ENCODE results near the gene PNMA6F.

PNMA6F gene

DNA sequence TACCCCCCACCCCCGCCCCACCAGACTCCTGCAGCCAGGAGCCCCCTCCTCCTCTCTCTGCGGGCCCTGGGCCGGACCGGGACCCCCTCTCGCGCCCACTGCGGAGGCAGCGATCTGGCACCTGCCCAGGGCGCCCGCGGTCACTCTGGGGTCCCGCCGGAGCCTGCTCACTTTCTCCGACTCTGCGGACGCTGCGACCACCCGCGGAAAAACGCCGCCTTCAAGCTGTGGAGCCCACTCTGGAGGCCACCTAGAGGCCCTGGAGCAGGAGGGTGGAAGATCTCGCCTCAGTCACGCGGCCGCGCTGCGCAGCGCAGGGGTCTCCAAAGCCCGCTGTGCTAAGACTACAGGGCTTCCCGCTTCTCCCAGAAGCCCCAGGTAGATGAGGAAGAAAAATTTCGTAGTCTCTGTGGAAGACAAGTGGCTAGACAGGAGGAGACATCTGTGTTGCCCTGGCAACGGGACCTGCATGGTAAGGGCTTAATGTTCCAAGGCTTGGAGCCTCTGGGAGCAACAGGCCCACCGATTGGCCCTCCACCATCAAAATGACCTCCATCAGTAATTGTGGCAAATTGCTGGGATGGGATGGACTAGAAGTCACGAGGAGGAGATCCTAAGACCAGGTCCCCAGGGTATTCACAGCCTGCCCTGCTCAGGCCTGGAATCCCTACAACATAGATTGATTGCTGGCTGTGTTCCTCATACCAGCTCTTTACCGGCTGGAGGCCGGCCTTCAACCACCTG is at the start of gene PNMA6F:
Gene PNMA6F (minus strand): TSS at position 387 of the 744 bp plus-strand sequence. CDS start 1,093 bp downstream, outside the sequence.
- no peak for DNase-seq

DNA sequence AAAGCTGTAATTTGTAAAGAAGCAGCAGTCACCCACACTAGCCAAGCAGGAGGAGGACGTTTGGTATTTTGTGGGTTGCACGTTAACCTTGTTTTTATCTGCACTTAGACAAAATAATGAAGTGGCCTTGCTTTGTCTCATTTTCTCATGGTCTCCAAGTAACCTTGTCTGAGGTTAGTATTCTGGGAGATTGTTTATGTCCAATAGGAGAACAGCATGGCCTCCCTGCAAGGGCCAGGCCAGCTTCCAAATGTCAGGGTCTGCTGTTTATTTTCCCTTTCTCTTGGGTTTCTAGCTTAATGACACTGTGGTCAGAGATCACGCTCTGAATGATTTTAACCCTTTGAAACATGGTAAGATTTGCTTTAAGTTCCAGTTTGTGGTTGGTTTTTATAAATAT is 49.7 kb upstream of the PNMA6F start:
- DNase-seq, result no peak

DNA sequence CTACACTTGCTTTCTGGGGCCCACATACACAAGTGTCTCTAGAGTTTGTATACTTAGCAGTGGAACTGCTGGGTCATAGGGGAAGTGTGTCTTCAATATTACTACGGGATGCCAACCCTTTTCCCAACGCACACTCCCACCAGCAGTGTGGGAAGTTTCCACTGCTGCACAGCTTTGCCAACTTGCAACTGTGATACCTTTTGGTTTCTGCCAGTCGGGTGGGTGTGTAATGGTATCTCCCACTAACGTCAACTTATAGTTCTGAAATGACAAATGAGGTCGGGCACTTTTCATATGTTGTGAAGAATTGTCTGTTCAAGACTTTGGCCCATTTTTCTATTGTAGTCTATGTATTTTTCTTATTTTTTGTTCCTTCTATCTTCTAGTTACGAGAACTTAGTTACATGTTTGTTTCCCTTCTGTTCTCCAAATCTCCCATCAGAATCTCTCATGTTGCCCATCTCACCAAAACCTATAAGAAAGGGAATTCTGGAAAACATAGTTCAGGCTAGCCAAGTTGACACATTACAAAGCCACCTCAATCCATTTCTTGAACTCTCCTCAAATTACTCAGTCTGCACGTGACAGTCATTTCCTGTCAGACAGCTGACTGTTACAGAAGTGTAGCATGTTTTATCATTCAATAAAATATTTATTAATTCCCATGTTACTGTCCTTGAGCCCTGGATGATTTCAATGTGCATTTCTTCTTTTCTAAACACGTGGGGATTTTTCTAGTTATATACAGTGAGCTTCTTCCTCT is 48.9 kb upstream of the PNMA6F start:
- DNase-seq, result no peak

DNA sequence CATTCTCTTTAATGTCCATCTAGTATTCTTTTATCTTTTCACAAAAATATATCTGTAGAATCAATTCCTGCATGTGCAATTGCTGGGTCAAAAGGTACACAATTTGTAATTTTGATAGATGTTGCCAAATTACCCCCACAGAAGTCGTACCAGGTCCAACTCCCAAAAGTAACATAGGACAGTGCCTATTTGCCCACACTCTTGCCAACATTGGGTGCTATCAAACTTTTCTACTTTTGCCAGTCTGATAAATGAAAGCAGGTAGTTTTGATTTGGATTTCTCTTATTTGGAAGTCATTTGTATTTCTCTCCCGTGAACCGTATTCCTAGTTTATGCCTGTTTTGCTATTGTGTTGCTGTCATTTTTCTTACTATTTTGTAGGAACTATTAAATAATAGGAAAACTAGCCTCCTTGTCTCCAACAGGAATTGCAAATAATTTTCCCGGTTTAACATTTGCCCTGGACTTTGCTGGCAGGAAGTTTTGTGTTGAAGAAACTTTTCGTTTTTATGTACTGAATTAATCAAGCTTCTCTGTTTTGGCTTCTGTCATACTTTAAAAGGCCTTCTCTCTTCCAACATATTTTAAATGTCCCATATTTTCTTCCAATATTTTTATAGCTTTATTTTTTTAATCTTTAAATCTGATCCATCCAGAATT is 45.4 kb upstream of the PNMA6F start:
- no peak for DNase-seq

DNA sequence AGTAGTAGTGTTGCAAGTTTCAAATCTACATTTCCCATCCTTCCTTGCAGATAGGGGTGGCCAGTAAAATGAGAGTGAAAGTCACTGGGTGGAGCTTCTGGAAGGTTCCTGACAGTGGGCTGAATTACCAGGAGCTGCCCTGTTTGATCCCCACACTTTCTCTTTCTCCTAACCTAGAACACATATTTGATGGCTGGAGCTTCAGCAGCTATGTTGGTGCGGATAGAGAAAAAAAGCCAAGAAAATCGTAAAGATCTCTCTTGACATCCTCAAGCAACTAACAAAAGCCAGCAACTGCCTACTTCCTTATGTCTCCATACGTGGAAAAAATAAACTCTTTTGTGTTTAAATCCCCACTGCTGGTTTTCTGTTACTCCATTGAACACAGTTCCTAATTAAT is 44.6 kb upstream of the PNMA6F start:
- no peak for DNase-seq

DNA sequence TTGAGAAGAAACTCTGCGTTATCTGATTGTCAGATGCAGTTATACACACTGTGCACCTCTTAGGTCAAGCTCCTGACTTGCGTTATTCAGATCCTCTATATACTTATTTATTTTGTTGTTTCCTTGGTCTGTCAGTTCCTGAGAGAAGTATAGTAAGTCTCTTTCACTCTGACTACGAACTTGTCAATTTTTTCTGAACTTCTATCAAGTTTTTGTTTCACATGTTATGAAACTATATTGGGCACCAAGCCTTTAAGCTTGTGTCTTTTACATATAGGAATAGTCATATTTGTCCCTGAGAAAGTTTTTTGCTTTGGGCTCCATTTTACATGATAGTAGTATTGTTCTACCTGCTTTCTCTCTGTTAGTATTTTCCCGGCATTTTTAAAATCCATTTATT is 44.1 kb upstream of the PNMA6F start:
- DNase-seq, result no peak

DNA sequence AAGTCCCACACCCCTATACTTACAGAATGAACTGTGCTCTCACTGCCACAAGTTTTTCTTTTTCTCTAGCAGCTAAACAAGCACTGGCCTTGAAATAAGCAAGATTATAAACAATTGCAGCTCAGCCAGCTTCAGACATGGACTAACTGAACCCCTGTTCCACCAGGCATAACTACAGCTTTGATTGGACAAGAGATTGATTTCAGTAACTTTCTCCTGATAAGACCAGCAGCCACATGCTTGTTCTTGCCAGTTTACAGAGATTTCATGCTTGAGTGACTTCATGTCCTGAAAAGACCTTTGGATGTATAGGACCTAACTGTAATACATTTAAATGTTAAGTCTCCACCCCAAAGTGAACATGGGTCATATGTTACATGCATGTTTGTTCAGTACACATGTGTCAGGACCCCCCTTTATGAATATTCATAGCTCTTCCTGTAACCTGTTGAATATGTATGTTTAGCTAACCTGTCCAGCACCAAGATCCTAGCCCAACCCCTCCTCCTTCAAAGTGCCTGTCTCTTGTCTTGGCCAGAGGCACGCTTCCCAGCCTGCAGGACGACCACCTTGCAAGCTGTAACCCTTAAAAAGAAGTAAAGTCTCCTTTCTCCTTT is 40.3 kb upstream of the PNMA6F start:
- DNase-seq, result no peak

DNA sequence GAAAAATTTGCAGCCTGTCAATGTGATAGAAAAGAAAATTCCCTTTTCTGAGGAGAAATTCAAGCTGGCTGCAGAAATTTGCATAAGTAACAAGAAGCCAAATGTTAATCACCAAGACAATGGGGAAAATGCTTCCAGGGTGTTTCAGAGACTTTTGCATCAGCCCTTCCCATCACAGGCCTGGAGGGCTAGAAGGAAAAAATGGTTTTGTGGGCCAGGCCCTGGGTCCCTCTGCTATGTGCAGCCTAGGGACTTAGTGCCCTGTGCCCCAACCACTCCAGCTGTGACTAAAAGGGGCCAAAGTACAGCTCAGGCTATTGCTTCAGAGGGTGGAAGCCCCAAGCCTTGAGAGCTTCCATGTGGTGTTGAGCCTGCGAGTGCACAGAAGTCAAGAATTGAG is 36.3 kb upstream of the PNMA6F start:
- DNase-seq, result no peak

DNA sequence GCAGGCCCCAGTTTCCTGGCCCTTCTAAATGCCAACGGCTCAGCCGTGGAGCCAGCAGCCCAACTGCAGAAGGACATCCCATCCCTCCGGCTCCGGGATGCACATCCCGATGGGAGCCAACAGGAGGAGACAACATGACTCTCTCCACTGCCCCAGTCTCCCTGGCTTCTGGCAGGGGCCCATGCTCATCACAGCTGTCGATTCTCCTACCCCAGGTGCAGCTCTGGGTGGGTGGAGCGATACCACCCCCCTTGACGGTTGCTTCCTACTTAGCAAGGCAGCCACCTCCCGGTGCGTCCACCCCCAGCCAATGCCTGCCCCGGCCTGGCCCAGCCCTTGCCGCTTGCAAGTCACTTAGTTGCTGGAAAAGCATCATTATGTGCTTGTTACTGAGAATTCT is 31.8 kb upstream of the PNMA6F start:
- DNase-seq, result no peak

DNA sequence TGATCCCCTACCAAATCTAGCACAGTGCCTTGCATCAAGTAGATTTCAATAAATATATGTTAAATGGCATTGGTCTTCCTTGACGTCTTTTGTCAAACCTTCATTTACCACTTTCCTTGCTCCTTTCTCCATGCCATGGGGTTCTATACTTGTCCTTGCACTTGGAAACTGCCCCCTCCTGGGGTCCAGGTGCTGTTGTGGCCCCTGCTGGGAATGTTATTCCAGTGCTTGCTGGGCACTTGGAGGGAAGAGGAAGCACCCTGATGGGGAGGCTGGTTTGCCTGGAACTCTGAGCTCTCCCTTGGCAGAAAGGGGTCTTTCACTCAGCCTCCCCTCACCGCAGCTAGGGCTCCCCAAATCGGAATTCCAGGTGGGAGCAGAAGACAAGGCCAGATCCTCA is 31.3 kb upstream of the PNMA6F start:
- no peak for DNase-seq

DNA sequence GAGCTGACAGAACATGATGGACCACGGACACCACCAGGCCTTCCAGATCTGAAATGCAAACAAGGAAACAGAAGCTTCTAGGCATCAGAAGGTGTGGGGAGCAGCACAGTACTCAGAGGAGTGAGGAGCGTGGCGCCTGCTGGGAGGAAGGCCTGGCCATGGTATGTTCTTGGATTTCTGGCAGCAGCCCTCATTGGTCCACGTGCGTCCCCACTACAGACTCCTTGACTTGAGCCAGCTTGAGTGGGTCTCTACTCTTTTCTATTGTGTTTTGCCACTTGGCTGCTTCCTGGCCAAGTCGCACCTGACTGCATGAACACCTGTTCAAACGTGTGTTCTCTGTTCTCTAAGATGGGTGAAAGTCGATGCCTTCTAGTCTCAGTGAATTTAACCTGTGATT is 30.4 kb upstream of the PNMA6F start:
- no peak for DNase-seq

DNA sequence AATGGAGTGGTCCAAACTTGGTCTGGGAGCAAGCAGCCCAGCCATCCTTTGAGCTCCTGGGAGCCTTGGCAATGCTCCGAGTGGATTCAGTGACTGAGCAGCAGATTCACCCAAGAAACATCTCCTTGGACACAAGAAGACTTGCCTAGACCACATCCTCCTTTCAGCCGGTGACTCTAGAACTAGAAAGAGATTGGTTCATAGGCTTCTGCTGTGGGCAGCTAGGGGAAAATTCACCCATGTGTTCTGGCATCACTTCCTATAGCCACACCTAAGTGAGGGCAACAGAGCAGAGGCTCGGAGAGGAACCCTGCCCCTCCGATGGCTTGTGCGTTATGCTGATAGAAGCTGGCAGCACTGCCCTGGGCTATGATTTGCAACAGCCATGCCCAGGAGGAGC is 28.4 kb upstream of the PNMA6F start:
- DNase-seq, result no peak

DNA sequence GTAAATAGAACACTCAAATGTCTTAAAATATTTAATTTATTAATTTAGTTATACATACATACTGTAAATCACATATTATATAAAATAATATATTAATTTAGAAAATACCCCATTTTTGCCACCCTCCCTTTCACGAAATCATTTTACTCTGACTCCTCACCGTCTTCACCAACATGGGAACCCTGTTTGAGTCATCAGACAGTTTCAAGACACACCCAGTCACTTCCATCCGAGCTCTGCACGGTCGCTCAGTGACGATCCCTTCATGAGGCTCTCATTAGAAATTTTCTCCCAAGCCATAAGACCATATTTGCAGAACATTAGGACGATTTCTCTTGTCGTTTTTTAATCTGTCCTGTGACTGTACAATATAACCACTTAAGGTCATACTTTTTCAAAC is 26.9 kb upstream of the PNMA6F start:
- DNase-seq, result no peak

DNA sequence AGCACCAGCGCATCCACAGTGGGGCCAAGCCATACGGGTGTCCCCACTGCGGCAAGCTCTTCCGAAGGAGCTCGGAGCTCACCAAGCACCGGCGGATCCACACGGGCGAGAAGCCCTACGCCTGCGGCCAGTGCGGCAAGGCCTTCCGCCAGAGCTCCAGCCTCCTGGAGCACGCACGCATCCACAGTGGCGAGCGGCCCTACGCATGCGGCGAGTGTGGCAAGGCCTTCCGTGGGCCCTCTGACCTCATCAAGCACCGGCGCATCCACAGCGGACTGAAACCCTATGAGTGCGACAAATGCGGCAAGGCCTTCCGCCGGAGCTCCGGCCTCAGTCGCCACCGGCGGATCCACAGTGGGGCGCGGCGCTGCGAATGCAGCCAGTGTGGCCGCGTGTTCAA is 26.0 kb upstream of the PNMA6F start:
- DNase-seq, result no peak

DNA sequence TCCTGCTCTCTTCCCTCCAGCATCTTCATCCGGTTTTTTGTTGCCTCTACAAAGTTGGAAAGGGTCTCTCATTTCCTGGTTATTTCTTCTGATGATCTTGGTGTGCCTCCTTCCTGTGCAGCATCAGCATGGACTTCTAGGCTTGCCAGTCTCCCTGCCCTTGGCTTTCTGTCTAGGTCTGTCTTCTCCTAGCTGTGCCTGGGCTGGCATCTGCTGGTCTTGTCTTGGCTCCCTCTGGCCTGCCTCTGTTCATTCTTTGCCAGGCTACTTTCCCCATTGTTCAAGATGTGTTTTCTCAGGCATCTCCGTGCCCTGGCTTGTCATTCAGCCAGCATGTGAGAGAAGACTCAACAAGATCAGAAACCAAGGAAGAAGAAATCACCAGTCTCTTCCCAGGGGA is 22.1 kb upstream of the PNMA6F start:
- DNase-seq, result no peak

DNA sequence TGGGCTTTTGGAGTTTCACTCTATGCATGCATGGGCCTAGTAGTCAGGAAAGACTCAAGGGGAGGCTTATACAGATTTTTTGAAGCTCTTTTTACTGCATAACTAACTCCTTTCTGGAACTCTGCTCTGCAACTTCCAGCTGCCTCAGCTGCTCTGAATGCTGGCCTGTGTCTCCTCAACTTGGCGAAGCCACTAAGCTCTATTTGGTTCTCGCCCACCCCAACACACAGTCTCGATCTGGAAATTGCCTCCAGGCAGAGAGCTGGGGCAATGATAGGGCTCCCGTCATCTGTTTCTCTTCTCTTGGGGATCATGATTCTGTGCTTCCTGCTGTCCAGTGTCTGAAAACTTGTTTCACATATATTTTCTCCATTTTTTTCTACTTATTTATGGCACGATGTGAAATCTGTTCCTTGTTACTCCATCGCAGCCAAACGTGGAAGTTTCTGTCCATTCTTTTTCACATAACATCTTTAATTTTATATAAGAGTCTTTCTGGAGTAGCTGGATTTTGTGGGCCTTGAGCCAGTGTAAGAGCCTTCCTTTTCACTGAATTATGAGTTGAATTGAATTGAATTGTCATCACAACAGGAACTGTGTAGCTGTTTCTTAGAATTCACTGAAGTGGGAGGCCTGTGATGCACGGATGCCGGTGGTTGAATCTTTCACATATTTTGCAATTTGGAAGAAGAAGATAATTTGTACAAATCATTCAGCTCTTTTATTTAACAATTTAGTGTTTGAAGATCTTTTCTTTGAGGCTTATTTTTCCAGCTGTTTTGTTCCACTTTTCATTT is 21.4 kb upstream of the PNMA6F start:
- DNase-seq, result no peak

DNA sequence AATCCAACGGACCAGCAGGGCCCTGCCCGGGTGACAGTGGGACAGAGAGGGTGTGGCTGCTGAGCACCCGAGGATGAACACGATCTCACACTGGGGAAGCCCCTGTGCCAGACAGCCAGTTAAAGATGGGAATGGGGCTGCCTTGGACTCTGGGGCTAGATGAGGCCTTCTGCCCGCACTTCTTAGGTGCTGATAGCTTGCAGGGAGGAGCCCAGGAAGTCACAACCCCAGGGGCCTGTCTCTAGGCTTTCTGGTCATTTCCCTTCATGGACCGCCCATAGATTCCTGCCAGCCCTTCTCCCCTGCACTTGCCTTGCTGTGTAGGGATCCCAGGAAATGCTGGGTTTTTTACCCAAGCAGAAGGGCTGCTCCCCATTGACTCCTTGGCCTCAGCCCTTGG is 18.5 kb upstream of the PNMA6F start:
- DNase-seq, result no peak

DNA sequence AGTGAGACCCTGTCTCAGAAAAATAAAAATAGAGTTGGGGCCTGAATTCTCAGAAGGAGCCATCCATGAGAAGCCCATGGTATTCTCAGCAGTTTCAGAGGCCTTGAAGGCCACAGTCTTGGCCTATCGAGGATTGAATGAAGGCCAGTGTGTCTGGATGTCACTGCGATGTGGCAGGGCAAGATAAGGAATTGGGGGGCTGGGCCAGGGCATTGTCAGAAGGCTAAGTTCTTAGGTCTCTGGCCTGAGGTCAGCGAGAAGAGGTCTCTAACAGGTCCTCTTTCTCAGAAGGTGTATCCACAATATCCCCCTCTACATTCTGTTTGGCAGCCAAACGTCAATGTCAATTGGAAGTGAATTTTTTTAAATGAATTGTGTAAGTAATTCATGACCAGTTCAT is 18.1 kb upstream of the PNMA6F start:
- no peak for DNase-seq

DNA sequence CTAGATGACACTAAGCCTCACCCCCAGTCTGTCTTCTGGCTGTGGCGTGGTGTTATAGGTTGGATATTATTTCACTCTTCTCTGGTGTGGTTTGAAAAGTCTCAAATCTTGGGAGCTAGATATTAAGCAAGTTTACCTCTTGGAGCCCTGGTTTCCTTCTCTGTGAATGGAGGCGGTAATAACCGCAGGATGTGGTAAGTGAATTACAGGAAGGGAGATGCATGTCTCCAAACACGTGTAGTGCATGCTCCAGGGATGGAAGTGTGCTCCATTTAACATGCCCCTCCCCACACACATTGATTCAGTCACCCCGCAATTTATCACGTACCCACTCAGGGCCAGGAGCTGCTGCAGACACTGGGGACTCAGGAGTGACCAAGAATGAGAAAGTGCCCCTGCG is 17.3 kb upstream of the PNMA6F start:
- no peak for DNase-seq

DNA sequence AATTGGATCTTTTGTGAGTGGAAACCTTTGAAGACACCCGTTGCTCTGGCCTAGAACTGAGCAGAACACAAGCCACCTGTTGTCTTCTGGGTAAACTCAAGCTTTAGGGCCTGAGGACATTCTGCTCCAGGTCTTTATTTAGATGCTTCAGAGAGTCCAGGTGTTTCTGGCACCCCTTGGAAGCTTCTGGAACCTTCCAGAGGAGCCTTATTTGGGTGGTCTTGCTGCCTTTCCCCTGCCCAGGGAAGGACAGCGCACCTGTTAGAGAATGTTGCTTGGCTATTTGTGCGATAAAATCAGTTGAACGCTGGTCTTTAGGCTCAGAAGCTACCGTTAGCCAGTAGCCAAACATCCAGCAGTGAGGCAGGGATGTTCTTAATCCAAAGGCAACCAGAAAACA is 15.4 kb upstream of the PNMA6F start:
- DNase-seq, result no peak

DNA sequence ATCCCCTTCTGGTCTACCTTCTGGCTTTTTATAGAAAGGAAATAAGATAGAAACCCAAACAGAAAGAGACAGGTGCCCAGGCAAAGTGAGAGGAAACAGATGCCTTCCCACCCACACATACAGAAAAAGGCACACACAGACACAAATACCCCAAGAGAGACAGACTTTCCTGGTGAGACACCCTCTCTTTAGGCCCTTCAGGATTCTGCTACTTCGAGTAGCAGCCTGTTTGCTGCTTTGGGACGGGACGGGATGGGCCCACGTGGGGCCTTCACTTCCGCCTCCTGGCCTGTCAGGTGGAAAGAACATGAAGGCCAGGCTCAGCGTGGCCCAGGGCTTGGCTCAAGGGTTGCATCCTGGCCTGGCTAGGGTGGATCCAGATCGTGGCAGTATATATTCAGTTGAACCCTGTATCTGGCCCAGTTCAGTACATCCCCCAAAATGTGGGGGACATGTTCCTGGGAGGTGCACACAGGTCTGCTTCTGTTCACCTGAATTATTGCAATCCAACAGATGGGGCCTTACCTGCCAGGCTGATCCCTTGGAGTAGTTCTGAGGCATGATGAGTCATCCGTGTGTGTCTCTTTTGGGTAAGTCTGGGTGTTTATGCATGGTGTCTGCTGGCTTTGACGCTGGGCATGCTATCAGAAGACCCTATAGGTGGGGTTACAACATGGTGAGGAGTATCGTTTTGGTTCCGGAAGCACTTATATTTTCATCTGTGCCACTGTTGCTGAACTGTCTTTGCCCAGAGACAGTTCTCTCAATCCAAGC is 14.7 kb upstream of the PNMA6F start:
- DNase-seq, result no peak
